Epithelial cell of proximal tubule (primary cell): Measurements from ENCODE around the gene ARID3A. TPM values are rescaled to one million over a fixed set of nuclear protein-coding genes. Genes with fewer than 3 reads are reported as not detected.

ENCODE experiments used
- DNase-seq: peaks from one replicate; pipeline ENCODE4 v3.0.0-alpha.2; 2011; ENCODE audit warnings: low read depth
- H3K4me3 ChIP-seq: 2 replicates; pipeline ENCODE4 v1.5.1; 2011; ENCODE audit warnings: low read depth, mild to moderate bottlenecking, low read length
- total RNA-seq: library from RNA; depleted of rRNA; stranded (reverse); fragments of >200 nt; gene quantifications from 2 replicates; pipeline ENCODE4 v1.2.3, GENCODE V29; 2015
- TF ChIP-seq, protein P1 (sequence below): conservative IDR thresholded peaks from 2 replicates; pipeline ENCODE4 v1.5.1; 2012; ENCODE audit warnings: low read depth, mild to moderate bottlenecking, low read length

The ARID3A gene
- total RNA-seq, 1 donor from 2014 or later, result 37.0 TPM

- TF ChIP-seq, protein P1, sequence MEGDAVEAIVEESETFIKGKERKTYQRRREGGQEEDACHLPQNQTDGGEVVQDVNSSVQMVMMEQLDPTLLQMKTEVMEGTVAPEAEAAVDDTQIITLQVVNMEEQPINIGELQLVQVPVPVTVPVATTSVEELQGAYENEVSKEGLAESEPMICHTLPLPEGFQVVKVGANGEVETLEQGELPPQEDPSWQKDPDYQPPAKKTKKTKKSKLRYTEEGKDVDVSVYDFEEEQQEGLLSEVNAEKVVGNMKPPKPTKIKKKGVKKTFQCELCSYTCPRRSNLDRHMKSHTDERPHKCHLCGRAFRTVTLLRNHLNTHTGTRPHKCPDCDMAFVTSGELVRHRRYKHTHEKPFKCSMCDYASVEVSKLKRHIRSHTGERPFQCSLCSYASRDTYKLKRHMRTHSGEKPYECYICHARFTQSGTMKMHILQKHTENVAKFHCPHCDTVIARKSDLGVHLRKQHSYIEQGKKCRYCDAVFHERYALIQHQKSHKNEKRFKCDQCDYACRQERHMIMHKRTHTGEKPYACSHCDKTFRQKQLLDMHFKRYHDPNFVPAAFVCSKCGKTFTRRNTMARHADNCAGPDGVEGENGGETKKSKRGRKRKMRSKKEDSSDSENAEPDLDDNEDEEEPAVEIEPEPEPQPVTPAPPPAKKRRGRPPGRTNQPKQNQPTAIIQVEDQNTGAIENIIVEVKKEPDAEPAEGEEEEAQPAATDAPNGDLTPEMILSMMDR, result no peak
- no peak for DNase-seq
Observed at GRCh38 chr19:945401-946252, 19.8 kb downstream of the ARID3A start.

DNA sequence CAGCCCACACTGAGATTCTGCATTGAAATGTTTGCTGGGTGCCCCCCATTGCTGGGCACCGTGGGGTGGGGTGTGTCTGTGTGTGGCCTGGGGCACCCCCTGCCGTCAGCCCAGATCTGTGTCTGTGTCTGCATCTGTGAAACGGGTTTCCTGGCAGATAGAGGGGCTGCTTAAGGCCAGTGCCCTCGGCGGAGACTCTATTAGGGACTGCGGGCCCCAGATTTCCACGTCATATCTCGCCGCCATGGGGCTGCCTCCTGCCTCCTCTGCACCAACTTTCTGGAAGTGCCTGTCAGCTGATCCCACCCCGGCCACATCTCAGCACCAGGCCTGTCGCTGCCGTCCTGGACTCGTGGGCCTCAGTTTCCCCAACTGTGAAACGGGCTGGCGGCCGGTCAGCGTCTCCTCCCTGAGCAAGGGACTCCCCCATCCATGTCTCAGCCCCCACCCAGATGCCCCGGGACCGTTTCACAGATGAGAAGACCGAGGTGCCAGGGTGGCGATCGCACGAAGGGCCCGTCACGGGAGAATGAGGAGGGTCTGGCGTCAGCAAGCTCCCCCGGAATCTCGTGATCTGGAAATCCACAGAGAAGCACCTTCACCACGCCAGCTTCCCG is 21.4 kb downstream of the ARID3A start:
- TF ChIP-seq, protein P1, result no peak
- no peak overlapping the region for H3K4me3 ChIP-seq
- no peak for DNase-seq

More at GRCh38 chr19:945401-946252, 19.8 kb downstream of the ARID3A start:
- no peak overlapping the region for H3K4me3 ChIP-seq

DNA sequence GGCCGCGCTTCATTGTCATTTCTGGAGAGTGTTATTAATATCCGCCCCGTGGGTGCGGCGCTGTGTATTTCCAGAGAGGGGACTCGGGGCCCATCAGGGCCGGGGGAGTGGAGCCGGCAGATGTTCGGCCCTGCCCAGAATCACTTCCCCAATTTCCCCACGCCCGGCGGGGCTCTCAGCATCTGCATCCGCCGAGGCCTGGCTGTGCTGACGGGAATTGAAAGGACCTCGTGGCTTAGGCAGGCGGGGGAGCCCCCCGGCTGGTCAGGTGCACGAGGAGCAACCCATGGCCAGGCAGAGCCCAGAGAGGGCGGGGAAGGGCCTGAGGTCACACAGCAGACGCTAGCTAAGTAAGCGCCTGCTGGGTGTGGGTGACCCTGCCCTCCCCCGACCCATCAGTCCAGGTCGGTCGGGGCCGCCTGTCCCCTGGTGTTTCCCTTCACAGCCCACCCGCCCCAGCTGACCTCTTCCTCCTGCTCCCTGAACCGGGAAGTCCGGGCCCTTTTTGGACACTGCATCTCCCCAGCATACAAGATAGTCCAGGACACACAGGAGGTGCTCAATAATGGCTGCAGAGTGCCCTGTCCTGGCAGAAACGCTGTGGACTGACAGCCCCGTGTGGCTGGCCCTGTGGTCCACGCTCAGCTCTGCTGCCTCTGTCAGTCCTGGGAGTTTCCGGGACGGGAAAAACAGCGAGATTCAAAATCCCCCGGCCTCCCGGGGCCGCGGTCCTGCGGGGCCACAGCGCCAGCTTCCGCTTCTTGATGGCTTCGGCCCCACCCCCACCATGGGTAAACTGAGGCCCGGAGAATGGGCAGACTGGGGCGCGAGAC is 22.1 kb downstream of the ARID3A start:
- no peak overlapping the region for H3K4me3 ChIP-seq
- DNase-seq, result no peak
- TF ChIP-seq, protein P1, result no peak

DNA sequence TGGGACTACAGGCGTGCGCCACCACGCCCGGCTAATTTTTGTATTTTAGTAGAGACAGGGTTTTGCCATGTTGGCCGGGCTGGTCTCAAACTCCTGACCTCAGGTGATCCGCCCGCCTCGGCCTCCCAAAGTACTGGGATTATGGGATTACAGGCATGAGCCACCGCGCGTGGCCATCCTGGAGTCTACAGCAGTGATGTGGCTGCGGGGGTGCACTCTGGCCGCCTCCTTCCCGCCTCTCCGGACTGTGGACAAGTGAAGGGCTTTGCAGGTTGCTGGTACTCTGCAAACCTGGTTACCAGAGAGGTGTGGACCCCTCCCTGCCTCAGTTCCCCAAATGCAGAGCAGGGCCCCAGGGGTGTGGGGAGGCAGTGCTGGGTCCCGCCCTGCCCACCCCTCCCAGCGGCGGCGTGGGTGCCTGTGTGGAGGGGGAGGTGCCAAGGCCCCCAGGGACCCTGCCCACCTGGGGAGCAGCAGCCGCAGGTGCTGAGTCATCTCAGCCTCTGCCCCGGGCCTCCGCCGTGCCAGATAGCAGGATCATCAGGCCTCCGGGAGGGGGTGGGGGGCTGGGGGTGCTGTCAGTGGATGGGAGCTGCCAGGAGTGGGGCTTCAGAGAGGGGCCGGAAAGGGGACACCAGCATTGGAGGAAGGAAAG is 23.1 kb downstream of the ARID3A start:
- TF ChIP-seq, protein P1, result no peak
- DNase-seq, result no peak
- H3K4me3 ChIP-seq, result no peak overlapping the region

- no peak for DNase-seq
- TF ChIP-seq, protein P1, result no peak
- no peak overlapping the region for H3K4me3 ChIP-seq
Observed at GRCh38 chr19:950352-951066, 24.7 kb downstream of the ARID3A start.
